HG03135 (cell line): ENCODE measurements around the gene TSPAN18.

Source experiments
- ATAC-seq: cut with Tn5 transposase; IDR thresholded peaks from one replicate; pipeline ENCODE4 v1.9.1; 2021; ENCODE audit warnings: mild to moderate bottlenecking, moderate library complexity; ENCODE audit not compliant: unreplicated experiment

TSPAN18 gene

GRCh38 chr11:44880953-44881352 is 154.2 kb downstream of the TSPAN18 start:
- no peak for ATAC-seq

- no peak for ATAC-seq
These were observed 156.5 kb downstream of the TSPAN18 start for GRCh38 chr11:44883277-44883676.

GRCh38 chr11:44884056-44884455 is 157.3 kb downstream of the TSPAN18 start:
- no peak for ATAC-seq

- no peak for ATAC-seq
These were observed 158.5 kb downstream of the TSPAN18 start for GRCh38 chr11:44885065-44885810.

- ATAC-seq: no peak
These were observed 159.4 kb downstream of the TSPAN18 start for GRCh38 chr11:44885919-44886789.

GRCh38 chr11:44886790-44887140 is 160.0 kb downstream of the TSPAN18 start:
- ATAC-seq: no peak

GRCh38 chr11:44887636-44888035 is 160.9 kb downstream of the TSPAN18 start:
- no peak for ATAC-seq

GRCh38 chr11:44889266-44889665 is 162.5 kb downstream of the TSPAN18 start:
- no peak for ATAC-seq

- no peak for ATAC-seq
These were observed 166.1 kb downstream of the TSPAN18 start for GRCh38 chr11:44892843-44893242.

GRCh38 chr11:44893308-44893822 is 166.6 kb downstream of the TSPAN18 start:
- no peak for ATAC-seq

GRCh38 chr11:44893846-44894617 is 167.3 kb downstream of the TSPAN18 start:
- peak; percentile 60 for ATAC-seq

- no peak for ATAC-seq
These were observed 173.2 kb downstream of the TSPAN18 start for GRCh38 chr11:44899959-44900358.

- no peak for ATAC-seq
These were observed 174.4 kb downstream of the TSPAN18 start for GRCh38 chr11:44901120-44901633.

- no peak for ATAC-seq
These were observed 175.0 kb downstream of the TSPAN18 start for GRCh38 chr11:44901786-44902185.

- ATAC-seq: no peak
These were observed 176.3 kb downstream of the TSPAN18 start for GRCh38 chr11:44903035-44903434.

GRCh38 chr11:44903518-44903917 is 176.8 kb downstream of the TSPAN18 start:
- ATAC-seq: no peak

- no peak for ATAC-seq
These were observed 177.7 kb downstream of the TSPAN18 start for GRCh38 chr11:44904261-44905020.

GRCh38 chr11:44905131-44905866 is 178.5 kb downstream of the TSPAN18 start:
- no peak for ATAC-seq

- no peak for ATAC-seq
These were observed 179.9 kb downstream of the TSPAN18 start for GRCh38 chr11:44906649-44907048.

GRCh38 chr11:44909557-44909956 is 182.8 kb downstream of the TSPAN18 start:
- ATAC-seq: no peak
